T-helper 2 cell (primary cell): ENCODE results near the gene TMC2.
A peak's percentile ranks its signal among the peaks of the same experiment; 100 is the strongest.
"Not testable (repeated sequence)": the region's sequence is repeated elsewhere in the genome, so short reads cannot be mapped to it uniquely, and the experiment has no call there.

Experiments used
- DNase-seq, 5 experiments: peaks; one replicate each; pipeline versions ENCODE4 v3.0.0 to v3.0.0-alpha.2; 2012 to 2022

TMC2 gene

GRCh38 chr20:2673453-2673852 is 137.1 kb downstream of the TMC2 start:
- DNase-seq = no peak

- no peak for DNase-seq
These were observed 143.7 kb downstream of the TMC2 start for GRCh38 chr20:2680046-2680445.

GRCh38 chr20:2682040-2682439 is 145.7 kb downstream of the TMC2 start:
- not testable (repeated sequence) for DNase-seq

GRCh38 chr20:2684817-2685216 is 148.4 kb downstream of the TMC2 start:
- peak in 1 of 5 experiments; percentile 37 for DNase-seq

DNA sequence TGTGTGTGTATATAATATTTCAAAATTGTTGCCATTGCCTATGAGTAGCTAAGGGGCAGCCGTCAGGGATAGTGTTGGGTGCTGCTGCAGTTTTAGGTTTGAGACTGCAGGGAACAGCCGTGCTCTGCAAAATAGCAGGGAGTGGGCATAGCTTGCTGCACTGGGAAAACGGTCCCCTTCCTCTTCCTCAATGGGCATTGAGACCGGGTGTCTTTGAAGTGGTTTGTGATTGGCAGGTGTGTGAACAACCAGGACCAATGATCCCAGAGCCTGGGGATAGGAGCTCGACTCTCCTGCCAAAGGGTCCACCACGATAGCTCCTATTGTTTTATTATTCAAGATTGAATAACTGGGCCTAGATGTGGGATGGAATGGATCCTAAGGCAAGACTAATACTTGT is 151.1 kb downstream of the TMC2 start:
- DNase-seq = no peak

GRCh38 chr20:2688041-2688591 is 151.7 kb downstream of the TMC2 start:
- peak; percentile 36 to 88 (median 59) for DNase-seq

GRCh38 chr20:2690213-2690612 is 153.8 kb downstream of the TMC2 start:
- DNase-seq = no peak

- no peak for DNase-seq
These were observed 154.3 kb downstream of the TMC2 start for GRCh38 chr20:2690718-2691117.

DNA sequence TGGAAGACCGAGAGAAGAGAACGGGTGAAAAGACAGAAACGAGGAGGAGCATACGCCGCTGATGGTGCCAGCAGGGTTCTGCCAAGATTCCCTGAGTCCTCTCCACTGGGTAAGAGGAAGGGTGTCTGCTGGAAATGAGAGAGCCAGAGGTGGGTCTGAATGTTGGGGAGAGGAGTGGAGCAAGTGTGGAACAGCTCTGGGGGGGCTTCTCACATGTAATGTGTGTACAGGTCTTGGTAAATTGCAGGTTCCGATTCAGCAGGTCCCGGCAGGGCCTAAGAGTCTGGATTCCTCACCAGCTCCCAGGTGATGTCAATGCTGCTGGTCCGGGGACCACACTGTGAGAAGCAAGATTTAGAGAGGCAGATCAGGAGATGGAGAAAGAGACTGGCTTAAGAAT is 154.8 kb downstream of the TMC2 start:
- DNase-seq = no peak
